ENCODE data around the gene TPD52L1.

DNA sequence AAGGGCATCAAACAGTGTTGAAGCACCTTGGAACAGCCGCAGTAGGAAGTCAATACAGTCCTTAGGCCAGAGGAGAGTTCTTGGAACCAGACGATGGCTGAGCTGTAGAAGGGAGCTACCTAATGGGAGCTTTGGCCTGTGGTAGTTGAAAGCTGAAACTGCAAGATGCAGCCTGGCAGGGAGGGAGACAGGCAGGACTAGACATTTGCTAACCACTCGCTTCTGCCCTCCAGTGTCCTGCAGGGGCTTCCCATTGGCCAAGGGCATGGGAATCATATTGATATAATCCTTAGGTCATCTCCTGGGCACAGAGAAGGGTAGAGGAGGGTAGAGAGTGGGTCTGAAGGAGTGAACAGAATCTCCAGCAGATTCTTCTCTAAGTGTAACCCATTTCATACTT, 60.4 kb downstream of the TPD52L1 start:
- no peak for TF ChIP-seq POLR2A (IDR thresholded peaks at IDR 0.05)
- TF ChIP-seq, protein P1, sequence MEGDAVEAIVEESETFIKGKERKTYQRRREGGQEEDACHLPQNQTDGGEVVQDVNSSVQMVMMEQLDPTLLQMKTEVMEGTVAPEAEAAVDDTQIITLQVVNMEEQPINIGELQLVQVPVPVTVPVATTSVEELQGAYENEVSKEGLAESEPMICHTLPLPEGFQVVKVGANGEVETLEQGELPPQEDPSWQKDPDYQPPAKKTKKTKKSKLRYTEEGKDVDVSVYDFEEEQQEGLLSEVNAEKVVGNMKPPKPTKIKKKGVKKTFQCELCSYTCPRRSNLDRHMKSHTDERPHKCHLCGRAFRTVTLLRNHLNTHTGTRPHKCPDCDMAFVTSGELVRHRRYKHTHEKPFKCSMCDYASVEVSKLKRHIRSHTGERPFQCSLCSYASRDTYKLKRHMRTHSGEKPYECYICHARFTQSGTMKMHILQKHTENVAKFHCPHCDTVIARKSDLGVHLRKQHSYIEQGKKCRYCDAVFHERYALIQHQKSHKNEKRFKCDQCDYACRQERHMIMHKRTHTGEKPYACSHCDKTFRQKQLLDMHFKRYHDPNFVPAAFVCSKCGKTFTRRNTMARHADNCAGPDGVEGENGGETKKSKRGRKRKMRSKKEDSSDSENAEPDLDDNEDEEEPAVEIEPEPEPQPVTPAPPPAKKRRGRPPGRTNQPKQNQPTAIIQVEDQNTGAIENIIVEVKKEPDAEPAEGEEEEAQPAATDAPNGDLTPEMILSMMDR (IDR thresholded peaks at IDR 0.05) = no peak

Measured in testis (tissue), 2 donors.